Measurements from ENCODE around the gene LAMA3. TPM values are rescaled to one million over a fixed set of nuclear protein-coding genes. Genes with fewer than 3 reads are reported as not detected.

LAMA3 gene
- total RNA-seq, 1 experiment from 2014 or later, result 6.4 TPM

DNA sequence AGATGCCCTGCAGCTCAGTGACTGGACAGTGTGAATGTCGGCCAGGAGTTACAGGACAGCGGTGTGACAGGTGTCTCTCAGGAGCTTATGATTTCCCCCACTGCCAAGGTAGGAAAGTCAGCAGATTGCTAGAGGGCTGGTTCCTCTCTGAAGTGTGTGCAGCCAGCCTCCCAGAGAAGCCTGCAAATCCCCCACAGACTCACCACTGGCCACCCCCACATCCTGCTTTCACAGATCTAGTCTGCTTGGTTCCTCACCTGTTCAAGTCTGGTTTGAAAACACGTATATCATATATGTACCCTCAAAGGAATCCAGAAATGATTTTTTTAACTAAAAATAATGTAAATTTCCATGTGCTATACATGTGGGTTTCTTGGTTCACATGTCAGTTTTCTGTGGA lies 121.1 kb downstream of the LAMA3 start:
- Histone ChIP-seq H3K9me3 (no peaks in the 10 kb centered on the region), H3K36me3 (peaks cover 12% of the 10 kb centered on the region), H3K27me3 (no peaks in the 10 kb centered on the region), H3K4me3 (no peak overlapping the region)
- DNase-seq, result no peak

- Histone ChIP-seq H3K36me3 (peaks cover 10% of the 10 kb centered on the region), H3K27me3 (no peaks in the 10 kb centered on the region), H3K4me3 (no peak overlapping the region), H3K9me3 (no peaks in the 10 kb centered on the region)
- no peak for DNase-seq
These were observed 121.9 kb downstream of the LAMA3 start for GRCh38 chr18:23811176-23811575.

- no peaks in the 10 kb centered on the region for H3K9me3 ChIP-seq
- no peaks in the 10 kb centered on the region for H3K27me3 ChIP-seq
- H3K36me3 ChIP-seq, result peaks cover 12% of the 10 kb centered on the region
- no peak for DNase-seq
- H3K4me3 ChIP-seq, result no peak overlapping the region
These were observed 123.5 kb downstream of the LAMA3 start for GRCh38 chr18:23812546-23813440.

DNA sequence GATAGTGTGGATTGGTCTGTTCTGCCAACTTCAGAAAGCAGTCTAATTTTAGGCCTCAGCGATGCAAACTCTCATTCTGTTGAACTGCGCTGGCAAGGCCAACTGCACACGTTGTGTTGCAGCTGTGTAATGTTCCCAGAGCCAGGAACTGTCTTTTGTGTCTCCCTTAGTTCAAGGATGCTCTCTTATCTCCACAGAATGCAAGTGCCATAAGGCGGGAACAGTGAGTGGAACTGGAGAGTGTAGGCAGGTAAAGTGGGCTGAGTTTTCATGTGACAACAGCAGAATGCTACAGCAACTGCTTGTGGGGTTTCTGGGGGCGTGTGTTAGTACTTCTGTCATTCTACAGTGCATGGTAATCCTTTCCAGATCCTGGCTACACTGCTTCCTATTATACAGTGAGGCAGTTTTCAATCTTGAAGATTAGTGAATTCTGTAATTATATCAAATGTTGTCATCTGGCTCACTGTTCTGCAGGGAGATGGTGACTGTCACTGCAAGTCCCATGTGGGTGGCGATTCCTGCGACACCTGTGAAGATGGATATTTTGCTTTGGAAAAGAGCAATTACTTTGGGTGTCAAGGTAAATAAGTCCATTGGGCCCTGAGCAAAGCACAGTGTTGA lies 125.8 kb downstream of the LAMA3 start:
- peaks cover 20% of the 10 kb centered on the region for H3K36me3 ChIP-seq
- DNase-seq, result no peak
- H3K4me3 ChIP-seq, result no peak overlapping the region
- no peaks in the 10 kb centered on the region for H3K9me3 ChIP-seq
- no peaks in the 10 kb centered on the region for H3K27me3 ChIP-seq

- no peak for DNase-seq
- Histone ChIP-seq H3K9me3 (no peaks in the 10 kb centered on the region), H3K4me3 (no peak overlapping the region), H3K36me3 (peaks cover 22% of the 10 kb centered on the region), H3K27me3 (no peaks in the 10 kb centered on the region)
These were observed 126.8 kb downstream of the LAMA3 start for GRCh38 chr18:23816021-23816420.

GRCh38 chr18:23816740-23817139 lies 127.5 kb downstream of the LAMA3 start:
- Histone ChIP-seq H3K9me3 (no peaks in the 10 kb centered on the region), H3K4me3 (no peak overlapping the region), H3K27me3 (no peaks in the 10 kb centered on the region), H3K36me3 (peaks cover 22% of the 10 kb centered on the region)
- no peak for DNase-seq

DNA sequence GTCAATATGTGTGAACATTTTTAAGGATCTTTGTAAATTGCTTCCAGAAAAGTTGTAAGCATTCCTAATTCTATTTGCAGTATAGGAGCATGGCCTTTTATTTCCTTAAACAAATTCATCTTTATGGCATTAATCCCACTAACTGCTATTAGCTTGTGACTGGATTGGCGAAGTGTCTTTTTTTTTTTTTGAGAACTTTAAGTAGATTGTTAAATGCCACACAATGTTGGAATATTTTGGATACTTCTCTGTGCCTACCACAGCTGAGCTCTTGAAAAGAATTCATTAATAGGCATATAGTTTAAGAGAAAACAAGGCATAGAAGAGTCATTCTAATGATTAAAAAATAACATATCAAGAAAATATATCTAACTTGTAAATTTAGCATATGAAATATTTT lies 129.7 kb downstream of the LAMA3 start:
- Histone ChIP-seq H3K9me3 (no peaks in the 10 kb centered on the region), H3K36me3 (peaks cover 37% of the 10 kb centered on the region), H3K4me3 (no peak overlapping the region), H3K27me3 (no peaks in the 10 kb centered on the region)
- no peak for DNase-seq

DNA sequence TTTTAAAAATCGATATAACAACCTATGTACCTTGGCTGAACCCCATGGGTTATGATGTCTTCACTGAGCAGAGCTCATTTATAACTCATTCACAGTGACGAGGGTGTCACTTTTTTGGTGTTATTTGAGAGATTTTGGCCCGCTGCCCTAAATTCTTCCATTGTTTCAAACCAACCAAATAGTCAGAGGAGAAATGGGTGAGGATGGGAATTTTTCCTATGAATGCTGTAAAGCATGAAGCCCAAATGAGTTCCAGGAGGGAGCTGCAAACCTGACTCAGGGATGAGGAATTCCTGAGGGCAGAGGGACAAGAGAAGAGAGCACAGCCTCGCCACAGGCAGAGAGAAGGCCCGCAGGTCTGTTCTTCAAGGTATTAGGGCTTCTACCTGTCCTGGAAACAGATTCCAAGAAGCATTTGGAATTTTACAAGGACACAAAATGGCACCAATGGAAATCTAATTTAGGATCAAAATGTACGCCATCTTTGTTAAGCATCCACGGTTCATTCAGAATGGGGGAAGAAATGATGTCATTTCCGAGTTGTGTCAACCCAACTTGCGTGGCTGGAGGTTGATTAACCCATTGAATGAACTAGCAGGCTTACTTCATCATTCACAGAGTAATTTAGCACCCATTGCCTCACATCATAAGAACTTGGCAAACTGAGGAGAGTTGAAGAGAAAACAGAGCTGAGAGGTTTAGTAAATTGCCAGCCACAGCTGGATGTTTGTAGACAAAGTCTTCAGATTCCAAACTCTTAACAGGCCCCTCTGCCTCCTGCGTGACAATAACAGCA lies 133.5 kb downstream of the LAMA3 start:
- H3K36me3 ChIP-seq, result peaks cover 42% of the 10 kb centered on the region
- H3K4me3 ChIP-seq, result no peak overlapping the region
- DNase-seq, result no peak
- H3K27me3 ChIP-seq, result no peaks in the 10 kb centered on the region
- H3K9me3 ChIP-seq, result no peaks in the 10 kb centered on the region

- H3K27me3 ChIP-seq, result no peaks in the 10 kb centered on the region
- DNase-seq, result no peak
These were observed 135.0 kb downstream of the LAMA3 start for GRCh38 chr18:23824240-23824639.

DNA sequence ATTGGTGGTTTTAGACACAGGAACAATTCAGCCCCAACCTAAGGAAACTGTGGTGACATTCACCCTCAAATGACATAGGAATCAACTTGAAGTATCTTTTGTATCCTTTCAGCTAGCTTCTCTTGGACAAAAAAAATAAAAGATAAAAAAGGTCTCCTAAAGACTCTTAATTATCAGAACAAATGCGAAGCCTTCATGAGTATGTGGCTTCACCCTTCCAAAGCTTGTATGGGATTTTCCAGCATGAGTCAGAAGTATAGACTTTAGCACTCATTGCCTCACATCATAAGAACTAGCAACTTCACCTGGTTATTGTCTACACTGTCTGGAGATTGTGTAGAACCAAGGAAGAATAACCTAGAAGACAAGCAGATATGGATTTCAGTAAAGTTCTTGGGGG lies 135.4 kb downstream of the LAMA3 start:
- no peak overlapping the region for H3K4me3 ChIP-seq
- peaks cover 55% of the 10 kb centered on the region for H3K36me3 ChIP-seq
- H3K9me3 ChIP-seq, result no peaks in the 10 kb centered on the region
- no peak for DNase-seq
- H3K27me3 ChIP-seq, result no peaks in the 10 kb centered on the region

More at GRCh38 chr18:23824240-23824639, 135.0 kb downstream of the LAMA3 start:
- Histone ChIP-seq H3K9me3 (no peaks in the 10 kb centered on the region), H3K4me3 (no peak overlapping the region), H3K36me3 (peaks cover 55% of the 10 kb centered on the region)

DNA sequence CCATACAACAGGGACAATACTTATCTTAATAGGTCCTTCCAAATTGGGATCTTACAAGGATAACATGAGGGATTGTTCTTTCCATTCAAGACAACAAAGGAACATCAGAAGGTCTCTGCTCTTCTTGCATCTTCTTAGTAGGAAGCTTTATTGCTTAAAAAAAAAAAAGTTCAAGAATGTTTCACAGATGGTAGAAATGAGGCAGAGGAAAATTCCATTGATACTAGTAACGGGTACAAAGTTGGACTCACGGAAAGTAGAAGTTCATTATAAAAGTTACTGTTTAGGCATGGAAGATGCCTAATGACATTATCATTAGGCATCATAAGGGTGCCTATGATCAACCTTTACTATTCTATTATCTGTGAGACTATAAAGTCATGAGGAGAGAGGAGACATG lies 136.2 kb downstream of the LAMA3 start:
- Histone ChIP-seq H3K27me3 (no peaks in the 10 kb centered on the region), H3K36me3 (peaks cover 52% of the 10 kb centered on the region), H3K4me3 (no peak overlapping the region), H3K9me3 (no peaks in the 10 kb centered on the region)
- no peak for DNase-seq

- Histone ChIP-seq H3K9me3 (no peaks in the 10 kb centered on the region), H3K27me3 (no peaks in the 10 kb centered on the region), H3K36me3 (peaks cover 52% of the 10 kb centered on the region), H3K4me3 (no peak overlapping the region)
- peak; percentile 71 for DNase-seq
These were observed 136.7 kb downstream of the LAMA3 start for GRCh38 chr18:23825978-23826405.

GRCh38 chr18:23826850-23827620 lies 137.8 kb downstream of the LAMA3 start:
- Histone ChIP-seq H3K4me3 (no peak overlapping the region), H3K27me3 (no peaks in the 10 kb centered on the region), H3K9me3 (no peaks in the 10 kb centered on the region), H3K36me3 (peaks cover 51% of the 10 kb centered on the region)
- no peak for DNase-seq

GRCh38 chr18:23827681-23828080 lies 138.4 kb downstream of the LAMA3 start:
- Histone ChIP-seq H3K36me3 (peaks cover 51% of the 10 kb centered on the region), H3K9me3 (no peaks in the 10 kb centered on the region), H3K4me3 (no peak overlapping the region), H3K27me3 (no peaks in the 10 kb centered on the region)
- no peak for DNase-seq

GRCh38 chr18:23828426-23828825 lies 139.2 kb downstream of the LAMA3 start:
- no peaks in the 10 kb centered on the region for H3K9me3 ChIP-seq
- H3K27me3 ChIP-seq, result no peaks in the 10 kb centered on the region
- H3K4me3 ChIP-seq, result no peak overlapping the region
- peak; percentile 7 for DNase-seq
- peaks cover 46% of the 10 kb centered on the region for H3K36me3 ChIP-seq

DNA sequence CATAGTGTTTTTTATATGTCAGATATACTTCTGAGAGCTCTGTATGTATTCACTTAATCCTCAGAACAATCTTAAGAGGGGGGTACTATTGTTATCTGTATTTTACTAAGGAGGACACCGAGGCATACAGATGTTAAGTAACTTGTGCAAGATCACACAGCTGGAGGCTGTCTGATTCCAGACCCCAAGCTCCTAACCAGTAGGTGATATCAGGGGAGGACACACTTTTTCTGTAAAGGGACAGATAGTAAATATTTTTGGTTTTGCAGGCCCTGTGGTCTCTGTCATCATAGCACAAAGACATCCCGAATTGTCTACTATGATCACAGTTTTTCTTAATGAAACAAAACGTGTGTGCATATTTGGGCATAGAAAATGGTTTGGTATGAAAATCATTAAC lies 143.7 kb downstream of the LAMA3 start:
- H3K36me3 ChIP-seq, result peaks cover 31% of the 10 kb centered on the region
- H3K27me3 ChIP-seq, result no peaks in the 10 kb centered on the region
- DNase-seq, result no peak
- no peak overlapping the region for H3K4me3 ChIP-seq
- no peaks in the 10 kb centered on the region for H3K9me3 ChIP-seq
